ENCODE data around the gene DDX11.
"Not testable (repeated sequence)": the region's sequence is repeated elsewhere in the genome, so short reads cannot be mapped to it uniquely, and the experiment has no call there.

The DDX11 gene

DNA sequence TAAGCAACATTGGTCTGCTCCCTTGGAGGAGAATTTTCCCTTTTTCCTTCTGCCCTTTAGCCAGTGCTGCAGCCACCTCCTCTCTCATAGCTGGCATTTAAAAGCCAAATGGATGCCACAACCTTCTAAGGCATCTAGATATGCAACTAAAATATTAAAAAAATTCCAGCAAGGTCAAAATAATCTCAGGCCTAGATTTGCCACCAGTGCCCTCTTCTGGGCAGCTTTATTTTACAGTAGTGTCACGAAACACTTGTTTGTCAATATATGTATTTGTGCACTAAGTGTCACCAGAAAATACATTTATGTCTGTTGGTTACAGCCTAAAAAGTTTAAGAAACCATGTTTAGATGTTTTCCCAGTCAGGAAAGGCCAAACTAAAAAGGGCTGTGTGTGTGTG, 19.7 kb upstream of the DDX11 start:
- H3K9me3 ChIP-seq (ENCODE audit: control insufficient read depth, insufficient read depth, low read length); H3K4me2 ChIP-seq (ENCODE audit: low read length); H3K27ac ChIP-seq (ENCODE audit: low read depth, low read length); H3K36me3 ChIP-seq (ENCODE audit: control insufficient read depth, low read length); H3K79me2 ChIP-seq (ENCODE audit: control insufficient read depth, low read length); H3F3A ChIP-seq (ENCODE audit: control insufficient read depth, insufficient read depth); H3K27me3 ChIP-seq (ENCODE audit: control insufficient read depth, low read length); H4K20me1 ChIP-seq (ENCODE audit: control insufficient read depth, insufficient read depth, low read depth, low read length); H3K9me2 ChIP-seq (replicated peaks; ENCODE audit: control insufficient read depth, low read length); H3K4me3 ChIP-seq (ENCODE audit: low read length): not testable (repeated sequence)
- TF ChIP-seq, protein P1, sequence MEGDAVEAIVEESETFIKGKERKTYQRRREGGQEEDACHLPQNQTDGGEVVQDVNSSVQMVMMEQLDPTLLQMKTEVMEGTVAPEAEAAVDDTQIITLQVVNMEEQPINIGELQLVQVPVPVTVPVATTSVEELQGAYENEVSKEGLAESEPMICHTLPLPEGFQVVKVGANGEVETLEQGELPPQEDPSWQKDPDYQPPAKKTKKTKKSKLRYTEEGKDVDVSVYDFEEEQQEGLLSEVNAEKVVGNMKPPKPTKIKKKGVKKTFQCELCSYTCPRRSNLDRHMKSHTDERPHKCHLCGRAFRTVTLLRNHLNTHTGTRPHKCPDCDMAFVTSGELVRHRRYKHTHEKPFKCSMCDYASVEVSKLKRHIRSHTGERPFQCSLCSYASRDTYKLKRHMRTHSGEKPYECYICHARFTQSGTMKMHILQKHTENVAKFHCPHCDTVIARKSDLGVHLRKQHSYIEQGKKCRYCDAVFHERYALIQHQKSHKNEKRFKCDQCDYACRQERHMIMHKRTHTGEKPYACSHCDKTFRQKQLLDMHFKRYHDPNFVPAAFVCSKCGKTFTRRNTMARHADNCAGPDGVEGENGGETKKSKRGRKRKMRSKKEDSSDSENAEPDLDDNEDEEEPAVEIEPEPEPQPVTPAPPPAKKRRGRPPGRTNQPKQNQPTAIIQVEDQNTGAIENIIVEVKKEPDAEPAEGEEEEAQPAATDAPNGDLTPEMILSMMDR (IDR thresholded peaks at IDR 0.05; ENCODE audit: low read depth, low read length, poor library complexity, severe bottlenecking), result peak; percentile 27
- H3K4me1 ChIP-seq (ENCODE audit: control insufficient read depth, low read length), result peaks cover 11% of the 10 kb centered on the region

DNA sequence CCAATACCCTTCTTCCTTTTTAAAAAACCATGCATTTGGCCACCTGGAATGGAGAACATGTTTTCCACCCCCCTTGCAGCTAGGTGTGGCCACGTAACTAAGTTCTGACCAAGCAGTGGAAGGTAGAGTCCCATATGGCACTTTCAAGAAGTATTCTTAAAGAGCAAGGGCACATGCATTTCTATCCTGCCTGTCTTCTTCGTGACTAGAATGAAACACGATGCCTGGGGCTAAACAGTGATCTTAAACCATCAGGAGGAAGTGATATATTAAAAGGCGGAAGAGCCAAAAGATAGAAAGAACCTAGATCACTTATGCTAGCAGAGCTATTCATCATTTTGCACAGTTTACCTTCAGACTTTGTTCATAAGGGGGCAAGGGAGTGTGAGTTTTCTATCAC, 16.0 kb upstream of the DDX11 start:
- no peak overlapping the region for H3K4me2 ChIP-seq (ENCODE audit: low read length)
- no peaks in the 10 kb centered on the region for H3F3A ChIP-seq (ENCODE audit: control insufficient read depth, insufficient read depth)
- TF ChIP-seq, protein P1 (IDR thresholded peaks at IDR 0.05; ENCODE audit: low read depth, low read length, poor library complexity, severe bottlenecking), result no peak
- no peak for TF ChIP-seq EZH2phosphoT487 (IDR thresholded peaks at IDR 0.05; ENCODE audit: borderline replicate concordance, low read length)
- H3K36me3 ChIP-seq (ENCODE audit: control insufficient read depth, low read length), result no peaks in the 10 kb centered on the region
- no peaks in the 10 kb centered on the region for H4K20me1 ChIP-seq (ENCODE audit: control insufficient read depth, insufficient read depth, low read depth, low read length)
- no peaks in the 10 kb centered on the region for H3K9me3 ChIP-seq (ENCODE audit: control insufficient read depth, insufficient read depth, low read length)
- H3K4me1 ChIP-seq (ENCODE audit: control insufficient read depth, low read length), result no peaks in the 10 kb centered on the region
- H3K79me2 ChIP-seq (ENCODE audit: control insufficient read depth, low read length), result no peaks in the 10 kb centered on the region
- no peaks in the 10 kb centered on the region for H3K27me3 ChIP-seq (ENCODE audit: control insufficient read depth, low read length)
- no peaks in the 10 kb centered on the region for H3K9me2 ChIP-seq (replicated peaks; ENCODE audit: control insufficient read depth, low read length)
- H3K27ac ChIP-seq (ENCODE audit: low read depth, low read length), result no peak overlapping the region
- H3K4me3 ChIP-seq (ENCODE audit: low read length), result no peak overlapping the region

DNA sequence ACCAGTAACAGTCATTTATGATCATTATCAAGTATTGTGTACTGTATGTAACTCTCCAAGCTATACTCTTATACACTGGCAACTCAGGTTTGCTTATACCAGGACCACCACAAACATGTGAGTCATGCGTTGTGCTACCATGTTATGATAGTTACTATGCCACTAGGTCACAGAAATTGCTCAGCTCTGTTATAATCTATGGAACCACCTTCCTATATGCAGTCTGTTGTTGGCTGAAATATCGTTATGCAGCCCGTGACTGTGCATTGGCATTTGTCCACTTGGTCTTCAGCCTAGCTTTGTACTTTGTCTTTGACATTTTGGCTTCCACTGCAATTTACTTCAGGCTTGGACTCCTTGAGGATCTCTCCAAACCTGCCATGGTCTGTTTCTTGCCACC, 7.5 kb upstream of the DDX11 start:
- not testable (repeated sequence) for H3K4me1 ChIP-seq (ENCODE audit: control insufficient read depth, low read length); H3K4me3 ChIP-seq (ENCODE audit: low read length); H3K79me2 ChIP-seq (ENCODE audit: control insufficient read depth, low read length); H3K9me2 ChIP-seq (replicated peaks; ENCODE audit: control insufficient read depth, low read length); H3K27me3 ChIP-seq (ENCODE audit: control insufficient read depth, low read length); H3K36me3 ChIP-seq (ENCODE audit: control insufficient read depth, low read length); H3K27ac ChIP-seq (ENCODE audit: low read depth, low read length); H3F3A ChIP-seq (ENCODE audit: control insufficient read depth, insufficient read depth); H3K4me2 ChIP-seq (ENCODE audit: low read length); H4K20me1 ChIP-seq (ENCODE audit: control insufficient read depth, insufficient read depth, low read depth, low read length); H3K9me3 ChIP-seq (ENCODE audit: control insufficient read depth, insufficient read depth, low read length)

DNA sequence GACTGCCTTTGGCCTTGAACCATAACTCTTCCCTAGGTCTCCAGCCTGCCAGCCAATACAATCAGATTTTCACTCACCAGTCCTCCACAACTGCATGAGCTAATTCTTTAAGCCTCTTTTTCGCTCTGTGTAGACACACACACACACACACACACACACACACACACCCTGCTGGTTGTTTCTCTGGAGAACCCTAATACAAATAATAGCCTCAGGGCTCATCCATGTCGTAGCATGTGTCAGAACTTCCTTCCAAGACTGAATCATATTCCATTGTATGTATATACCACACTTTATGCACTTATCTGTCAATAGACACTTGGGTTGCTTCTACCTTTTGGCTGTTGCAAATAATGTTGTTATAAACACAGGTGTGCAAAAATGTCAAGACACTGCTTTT, 6.0 kb upstream of the DDX11 start:
- H3K4me1 ChIP-seq (ENCODE audit: control insufficient read depth, low read length); H3K36me3 ChIP-seq (ENCODE audit: control insufficient read depth, low read length); H4K20me1 ChIP-seq (ENCODE audit: control insufficient read depth, insufficient read depth, low read depth, low read length); H3K4me2 ChIP-seq (ENCODE audit: low read length); H3K9me2 ChIP-seq (replicated peaks; ENCODE audit: control insufficient read depth, low read length); H3K4me3 ChIP-seq (ENCODE audit: low read length); H3K27me3 ChIP-seq (ENCODE audit: control insufficient read depth, low read length); H3K9me3 ChIP-seq (ENCODE audit: control insufficient read depth, insufficient read depth, low read length); H3K27ac ChIP-seq (ENCODE audit: low read depth, low read length); H3F3A ChIP-seq (ENCODE audit: control insufficient read depth, insufficient read depth); H3K79me2 ChIP-seq (ENCODE audit: control insufficient read depth, low read length): not testable (repeated sequence)

DNA sequence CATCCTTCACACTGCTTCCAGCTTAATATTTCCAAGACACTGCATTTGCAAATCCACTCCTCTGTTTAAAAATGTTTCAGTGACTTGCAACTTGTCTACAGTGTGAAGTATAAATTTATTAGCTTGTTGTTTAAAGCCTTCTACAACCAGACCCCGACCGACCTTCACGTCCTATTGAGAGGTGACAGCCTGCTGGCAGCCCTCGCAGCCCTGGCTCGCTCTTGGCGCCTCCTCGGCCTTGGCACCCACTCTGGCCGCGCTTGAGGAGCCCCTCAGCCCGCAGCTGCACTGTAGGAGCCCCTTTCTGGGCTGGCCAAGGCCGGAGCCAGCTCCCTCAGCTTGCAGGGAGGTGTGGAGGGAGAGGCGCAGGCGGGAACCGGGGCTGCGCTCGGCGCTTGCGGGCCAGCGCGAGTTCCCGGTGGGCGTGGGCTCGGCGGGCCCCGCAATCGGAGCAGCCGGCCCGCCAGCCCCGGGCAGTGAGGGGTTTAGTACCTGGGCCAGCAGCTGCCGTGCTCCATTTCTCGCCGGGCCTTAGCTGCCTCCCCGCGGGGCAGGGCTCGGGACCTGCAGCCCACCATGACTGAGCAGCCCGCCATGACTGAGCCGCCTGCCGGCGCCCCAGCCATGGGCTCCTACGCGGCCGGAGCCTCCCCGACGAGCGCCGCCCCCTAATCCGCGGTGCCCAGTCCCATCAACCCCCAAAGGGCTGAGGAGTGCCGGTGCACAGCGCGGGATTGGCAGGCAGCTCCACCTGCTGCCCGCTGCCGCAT, 2.5 kb upstream of the DDX11 start:
- H3K27ac ChIP-seq (ENCODE audit: low read depth, low read length); H3K36me3 ChIP-seq (ENCODE audit: control insufficient read depth, low read length); H3K27me3 ChIP-seq (ENCODE audit: control insufficient read depth, low read length); H3K9me2 ChIP-seq (replicated peaks; ENCODE audit: control insufficient read depth, low read length); H3K4me2 ChIP-seq (ENCODE audit: low read length); H4K20me1 ChIP-seq (ENCODE audit: control insufficient read depth, insufficient read depth, low read depth, low read length); H3F3A ChIP-seq (ENCODE audit: control insufficient read depth, insufficient read depth); H3K9me3 ChIP-seq (ENCODE audit: control insufficient read depth, insufficient read depth, low read length); H3K4me3 ChIP-seq (ENCODE audit: low read length): not testable (repeated sequence)
- peaks cover 12% of the 10 kb centered on the region for H3K4me1 ChIP-seq (ENCODE audit: control insufficient read depth, low read length)
- H3K79me2 ChIP-seq (ENCODE audit: control insufficient read depth, low read length), result peaks cover 31% of the 10 kb centered on the region

DNA sequence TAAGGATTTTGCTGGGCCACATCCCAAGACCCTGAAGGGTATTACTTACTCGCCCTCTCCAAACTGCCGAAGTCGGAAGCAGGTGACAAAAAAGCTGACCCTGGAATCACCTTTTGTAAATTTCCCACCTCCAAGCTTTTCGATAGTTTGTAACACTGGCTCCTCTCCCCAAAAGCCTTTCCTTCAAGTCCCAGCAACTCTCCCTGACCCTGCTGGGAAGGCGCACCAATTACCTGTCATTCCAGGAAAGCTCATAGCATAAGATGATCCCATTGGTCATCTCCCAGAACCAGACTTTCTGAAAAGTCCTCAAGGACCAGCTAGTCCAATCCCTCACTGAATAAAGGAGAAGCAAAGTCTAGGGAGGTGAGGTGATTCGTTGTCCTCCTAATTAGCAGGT, 698 bp upstream of the DDX11 start:
- peak overlapping the region; percentile 81 for H3K4me3 ChIP-seq (ENCODE audit: low read length)
- peak overlapping the region; percentile 66 for H3K4me2 ChIP-seq (ENCODE audit: low read length)
- not testable (repeated sequence) for H4K20me1 ChIP-seq (ENCODE audit: control insufficient read depth, insufficient read depth, low read depth, low read length); H3K9me3 ChIP-seq (ENCODE audit: control insufficient read depth, insufficient read depth, low read length); H3K27me3 ChIP-seq (ENCODE audit: control insufficient read depth, low read length); H3K9me2 ChIP-seq (replicated peaks; ENCODE audit: control insufficient read depth, low read length); H3K36me3 ChIP-seq (ENCODE audit: control insufficient read depth, low read length); H3F3A ChIP-seq (ENCODE audit: control insufficient read depth, insufficient read depth)
- peaks cover 12% of the 10 kb centered on the region for H3K4me1 ChIP-seq (ENCODE audit: control insufficient read depth, low read length)
- peaks cover 48% of the 10 kb centered on the region for H3K79me2 ChIP-seq (ENCODE audit: control insufficient read depth, low read length)
- peak overlapping the region; percentile 76 for H3K27ac ChIP-seq (ENCODE audit: low read depth, low read length)

Measured in DOHH2 (cell line).